Measurements from ENCODE around the gene AIG1. TPM values are rescaled to one million over a fixed set of nuclear protein-coding genes. Genes with fewer than 3 reads are reported as not detected.
A peak's percentile ranks its signal among the peaks of the same experiment; 100 is the strongest.
"Not testable (repeated sequence)": the region's sequence is repeated elsewhere in the genome, so short reads cannot be mapped to it uniquely, and the experiment has no call there.

AIG1 gene
- total RNA-seq, 2 experiments from 2014 or later, result 16.1 to 20.0 TPM

- no peak for TF ChIP-seq CTCF (IDR thresholded peaks at IDR 0.05)
- Mint-ChIP-seq H3K9me3 (peaks cover 40% of the 10 kb centered on the region), H3K4me1 (ENCODE audit: low read depth) (peaks cover 49% of the 10 kb centered on the region), H3K27me3 (no peaks in the 10 kb centered on the region), H3K4me3 (peak overlapping the region; percentile 13), H3K27ac (peak overlapping the region; percentile 89), H3K36me3 (ENCODE audit: low read depth) (peaks cover 59% of the 10 kb centered on the region)
- peak; percentile 45 for ATAC-seq
- intact Hi-C loops (cut with micrococcal nuclease), result loop anchor here (10.0 kb wide), 1 partner anchor 191 kb away; the partner anchor contains the start of gene HIVEP2
- no peak for DNase-seq
- CTCF ChIA-PET, result interaction anchor here (1.3 to 1.5 kb wide), 2 partner anchors 110 to 201 kb away, joined by 3 to 5 read pairs; no protein-coding TSS in a partner anchor
- POLR2A ChIA-PET, result no interaction called here
These were observed 75.3 kb downstream of the AIG1 start for GRCh38 chr6:143135797-143136561.

- H3K4me3 Mint-ChIP-seq, result no peak overlapping the region
- ChIA-PET CTCF (interaction anchor here (1.5 kb wide), 1 partner anchor 200 kb away, joined by 3 read pairs; no protein-coding TSS in a partner anchor), POLR2A (no interaction called here)
- H3K36me3 Mint-ChIP-seq (ENCODE audit: low read depth), result peaks cover 60% of the 10 kb centered on the region
- DNase-seq, result no peak
- TF ChIP-seq CTCF (IDR thresholded peaks at IDR 0.05), result no peak
- peaks cover 50% of the 10 kb centered on the region for H3K4me1 Mint-ChIP-seq (ENCODE audit: low read depth)
- peak overlapping the region; percentile 89 for H3K27ac Mint-ChIP-seq
- no peak for ATAC-seq
- H3K9me3 Mint-ChIP-seq, result peaks cover 35% of the 10 kb centered on the region
- intact Hi-C loops (cut with micrococcal nuclease), result loop anchor here (10.0 kb wide), 1 partner anchor 192 kb away; the partner anchor contains the start of gene HIVEP2
- no peaks in the 10 kb centered on the region for H3K27me3 Mint-ChIP-seq
These were observed 76.0 kb downstream of the AIG1 start for GRCh38 chr6:143136647-143137046.

GRCh38 chr6:143139239-143139784, 78.6 kb downstream of the AIG1 start:
- Mint-ChIP-seq H3K27ac (peak overlapping the region; percentile 90), H3K4me3 (no peak overlapping the region), H3K36me3 (ENCODE audit: low read depth) (peaks cover 58% of the 10 kb centered on the region), H3K9me3 (peaks cover 33% of the 10 kb centered on the region), H3K4me1 (ENCODE audit: low read depth) (peaks cover 53% of the 10 kb centered on the region), H3K27me3 (no peaks in the 10 kb centered on the region)
- ChIA-PET CTCF (no interaction called here), POLR2A (no interaction called here)
- TF ChIP-seq CTCF (IDR thresholded peaks at IDR 0.05), result no peak
- peak; percentile 26 for DNase-seq
- peak; percentile 42 for ATAC-seq
- intact Hi-C loops (cut with micrococcal nuclease), result loop anchor here (10.0 kb wide), 1 partner anchor 195 kb away; the partner anchor contains the start of gene HIVEP2

GRCh38 chr6:143139884-143140283, 79.2 kb downstream of the AIG1 start:
- intact Hi-C loops (cut with micrococcal nuclease), result loop anchor here (10.0 kb wide), 1 partner anchor 195 kb away; the partner anchor contains the start of gene HIVEP2
- H3K27ac Mint-ChIP-seq, result peak overlapping the region; percentile 90
- peak; percentile 72 for ATAC-seq

GRCh38 chr6:143140767-143141166, 80.1 kb downstream of the AIG1 start:
- POLR2A ChIA-PET, result no interaction called here
- no peak for TF ChIP-seq CTCF (IDR thresholded peaks at IDR 0.05)
- H3K9me3 Mint-ChIP-seq, result peaks cover 28% of the 10 kb centered on the region
- CTCF ChIA-PET, result interaction anchor here (1.0 kb wide), 1 partner anchor 114 kb away, joined by 3 read pairs; no protein-coding TSS in a partner anchor
- no peak overlapping the region for H3K4me3 Mint-ChIP-seq
- intact Hi-C loops (cut with micrococcal nuclease), result no loop called here
- peaks cover 56% of the 10 kb centered on the region for H3K36me3 Mint-ChIP-seq (ENCODE audit: low read depth)
- ATAC-seq (no peak), DNase-seq (no peak)
- peaks cover 48% of the 10 kb centered on the region for H3K4me1 Mint-ChIP-seq (ENCODE audit: low read depth)
- H3K27ac Mint-ChIP-seq, result peak overlapping the region; percentile 90
- no peaks in the 10 kb centered on the region for H3K27me3 Mint-ChIP-seq

More at GRCh38 chr6:143139884-143140283, 79.2 kb downstream of the AIG1 start:
- H3K4me3 Mint-ChIP-seq, CTCF ChIA-PET, H3K27me3 Mint-ChIP-seq, POLR2A ChIA-PET: not testable (repeated sequence)
- peak; percentile 83 for DNase-seq
- H3K4me1 Mint-ChIP-seq (ENCODE audit: low read depth), result peaks cover 54% of the 10 kb centered on the region
- H3K36me3 Mint-ChIP-seq (ENCODE audit: low read depth), result peaks cover 58% of the 10 kb centered on the region
- H3K9me3 Mint-ChIP-seq, result peaks cover 33% of the 10 kb centered on the region

Measured in activated CD8-positive, alpha-beta T cell treated with anti-CD3 and anti-CD28 coated beads for 36 hours (primary cell).